ENCODE data around the gene IFT88.

The IFT88 gene

GRCh38 chr13:20701461-20701860, 134.5 kb downstream of the IFT88 start:
- H3K4me1 ChIP-seq (ENCODE audit: control insufficient read depth, insufficient read depth, low read length), result peaks cover 5% of the 10 kb centered on the region
- no peaks in the 10 kb centered on the region for H3K9me3 ChIP-seq (ENCODE audit: control insufficient read depth, insufficient read depth, low read depth, low read length)
- CTCF ChIA-PET, result interaction anchor here (1.0 to 1.1 kb wide), 2 partner anchors 118 to 504 kb away, joined by 3 to 4 read pairs; no protein-coding TSS in a partner anchor
- POLR2A ChIA-PET, result no interaction called here
- H3K36me3 ChIP-seq (ENCODE audit: control insufficient read depth in 2 of 2, insufficient read depth in 1 of 2, low read length in 2 of 2), result no peaks in the 10 kb centered on the region
- no peak overlapping the region for H3K27ac ChIP-seq (ENCODE audit: extremely low read depth, low read depth, low read length)
- H3K4me3 ChIP-seq (ENCODE audit: low read depth, low read length), result no peak overlapping the region
- TF ChIP-seq ZNF391 (tag by site-specific recombination; IDR thresholded peaks at IDR 0.05; ENCODE audit: borderline replicate concordance, low read depth) (no peak), KLF1 (tag by site-specific recombination; IDR thresholded peaks at IDR 0.05) (no peak), REST (tag by site-specific recombination; IDR thresholded peaks at IDR 0.05) (no peak), ZNF548 (tag by site-specific recombination; IDR thresholded peaks at IDR 0.05) (no peak), ZXDB (tag by site-specific recombination; IDR thresholded peaks at IDR 0.05) (no peak), GLIS2 (tag by site-specific recombination; IDR thresholded peaks at IDR 0.05) (no peak), SP3 (tag by site-specific recombination; IDR thresholded peaks at IDR 0.05) (no peak), PRDM10 (tag by site-specific recombination; IDR thresholded peaks at IDR 0.05) (no peak), GLI4 (tag by site-specific recombination; IDR thresholded peaks at IDR 0.05) (no peak), SCRT1 (tag by site-specific recombination; IDR thresholded peaks at IDR 0.05; ENCODE audit: borderline replicate concordance) (no peak), HOXD13 (CRISPR knock-in tag; IDR thresholded peaks at IDR 0.05; ENCODE audit: borderline replicate concordance) (no peak), ZNF830 (tag by site-specific recombination; IDR thresholded peaks at IDR 0.05; ENCODE audit: low read depth) (no peak), ZNF530 (tag by site-specific recombination; IDR thresholded peaks at IDR 0.05; ENCODE audit: low read depth) (no peak), ZEB2 (tag by site-specific recombination; IDR thresholded peaks at IDR 0.05) (no peak), WT1 (tag by site-specific recombination; IDR thresholded peaks at IDR 0.05) (no peak), ZSCAN4 (tag by site-specific recombination; IDR thresholded peaks at IDR 0.05) (no peak)
- TF ChIP-seq, protein P1, sequence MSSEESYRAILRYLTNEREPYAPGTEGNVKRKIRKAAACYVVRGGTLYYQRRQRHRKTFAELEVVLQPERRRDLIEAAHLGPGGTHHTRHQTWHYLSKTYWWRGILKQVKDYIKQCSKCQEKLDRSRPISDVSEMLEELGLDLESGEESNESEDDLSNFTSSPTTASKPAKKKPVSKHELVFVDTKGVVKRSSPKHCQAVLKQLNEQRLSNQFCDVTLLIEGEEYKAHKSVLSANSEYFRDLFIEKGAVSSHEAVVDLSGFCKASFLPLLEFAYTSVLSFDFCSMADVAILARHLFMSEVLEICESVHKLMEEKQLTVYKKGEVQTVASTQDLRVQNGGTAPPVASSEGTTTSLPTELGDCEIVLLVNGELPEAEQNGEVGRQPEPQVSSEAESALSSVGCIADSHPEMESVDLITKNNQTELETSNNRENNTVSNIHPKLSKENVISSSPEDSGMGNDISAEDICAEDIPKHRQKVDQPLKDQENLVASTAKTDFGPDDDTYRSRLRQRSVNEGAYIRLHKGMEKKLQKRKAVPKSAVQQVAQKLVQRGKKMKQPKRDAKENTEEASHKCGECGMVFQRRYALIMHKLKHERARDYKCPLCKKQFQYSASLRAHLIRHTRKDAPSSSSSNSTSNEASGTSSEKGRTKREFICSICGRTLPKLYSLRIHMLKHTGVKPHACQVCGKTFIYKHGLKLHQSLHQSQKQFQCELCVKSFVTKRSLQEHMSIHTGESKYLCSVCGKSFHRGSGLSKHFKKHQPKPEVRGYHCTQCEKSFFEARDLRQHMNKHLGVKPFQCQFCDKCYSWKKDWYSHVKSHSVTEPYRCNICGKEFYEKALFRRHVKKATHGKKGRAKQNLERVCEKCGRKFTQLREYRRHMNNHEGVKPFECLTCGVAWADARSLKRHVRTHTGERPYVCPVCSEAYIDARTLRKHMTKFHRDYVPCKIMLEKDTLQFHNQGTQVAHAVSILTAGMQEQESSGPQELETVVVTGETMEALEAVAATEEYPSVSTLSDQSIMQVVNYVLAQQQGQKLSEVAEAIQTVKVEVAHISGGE (tag by site-specific recombination; conservative IDR thresholded peaks at IDR 0.05; ENCODE audit: low read depth), result no peak
- TF ChIP-seq, protein P2, sequence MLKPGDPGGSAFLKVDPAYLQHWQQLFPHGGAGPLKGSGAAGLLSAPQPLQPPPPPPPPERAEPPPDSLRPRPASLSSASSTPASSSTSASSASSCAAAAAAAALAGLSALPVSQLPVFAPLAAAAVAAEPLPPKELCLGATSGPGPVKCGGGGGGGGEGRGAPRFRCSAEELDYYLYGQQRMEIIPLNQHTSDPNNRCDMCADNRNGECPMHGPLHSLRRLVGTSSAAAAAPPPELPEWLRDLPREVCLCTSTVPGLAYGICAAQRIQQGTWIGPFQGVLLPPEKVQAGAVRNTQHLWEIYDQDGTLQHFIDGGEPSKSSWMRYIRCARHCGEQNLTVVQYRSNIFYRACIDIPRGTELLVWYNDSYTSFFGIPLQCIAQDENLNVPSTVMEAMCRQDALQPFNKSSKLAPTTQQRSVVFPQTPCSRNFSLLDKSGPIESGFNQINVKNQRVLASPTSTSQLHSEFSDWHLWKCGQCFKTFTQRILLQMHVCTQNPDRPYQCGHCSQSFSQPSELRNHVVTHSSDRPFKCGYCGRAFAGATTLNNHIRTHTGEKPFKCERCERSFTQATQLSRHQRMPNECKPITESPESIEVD (tag by site-specific recombination; IDR thresholded peaks at IDR 0.05), result no peak
- TF ChIP-seq, protein P3, sequence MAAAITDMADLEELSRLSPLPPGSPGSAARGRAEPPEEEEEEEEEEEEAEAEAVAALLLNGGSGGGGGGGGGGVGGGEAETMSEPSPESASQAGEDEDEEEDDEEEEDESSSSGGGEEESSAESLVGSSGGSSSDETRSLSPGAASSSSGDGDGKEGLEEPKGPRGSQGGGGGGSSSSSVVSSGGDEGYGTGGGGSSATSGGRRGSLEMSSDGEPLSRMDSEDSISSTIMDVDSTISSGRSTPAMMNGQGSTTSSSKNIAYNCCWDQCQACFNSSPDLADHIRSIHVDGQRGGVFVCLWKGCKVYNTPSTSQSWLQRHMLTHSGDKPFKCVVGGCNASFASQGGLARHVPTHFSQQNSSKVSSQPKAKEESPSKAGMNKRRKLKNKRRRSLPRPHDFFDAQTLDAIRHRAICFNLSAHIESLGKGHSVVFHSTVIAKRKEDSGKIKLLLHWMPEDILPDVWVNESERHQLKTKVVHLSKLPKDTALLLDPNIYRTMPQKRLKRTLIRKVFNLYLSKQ (tag by site-specific recombination; IDR thresholded peaks at IDR 0.05; ENCODE audit: borderline replicate concordance), result no peak
